ENCODE results near the gene ISG20.
"Not testable (repeated sequence)": the region's sequence is repeated elsewhere in the genome, so short reads cannot be mapped to it uniquely, and the experiment has no call there.

The ISG20 gene

DNA sequence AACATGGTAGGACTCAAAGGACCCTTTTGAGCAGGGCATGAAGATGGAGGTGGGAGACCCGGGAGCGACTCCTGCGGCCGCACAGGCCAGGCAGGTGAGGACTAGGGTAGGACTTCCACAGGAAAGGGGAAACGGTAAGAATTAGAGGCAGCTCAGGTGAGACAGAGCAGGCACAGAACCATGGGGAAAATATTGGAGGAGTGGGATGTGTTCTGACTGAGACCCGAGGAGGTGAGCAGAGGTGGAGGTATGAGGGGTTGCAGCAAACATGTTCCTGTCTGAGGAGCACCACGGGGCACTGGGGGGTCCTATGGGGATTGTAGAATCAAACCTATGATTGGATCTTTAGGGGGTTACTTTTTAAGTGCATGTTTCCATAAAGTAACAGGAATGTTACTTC, 1.4 kb upstream of the ISG20 start:
- no peak for DNase-seq

DNA sequence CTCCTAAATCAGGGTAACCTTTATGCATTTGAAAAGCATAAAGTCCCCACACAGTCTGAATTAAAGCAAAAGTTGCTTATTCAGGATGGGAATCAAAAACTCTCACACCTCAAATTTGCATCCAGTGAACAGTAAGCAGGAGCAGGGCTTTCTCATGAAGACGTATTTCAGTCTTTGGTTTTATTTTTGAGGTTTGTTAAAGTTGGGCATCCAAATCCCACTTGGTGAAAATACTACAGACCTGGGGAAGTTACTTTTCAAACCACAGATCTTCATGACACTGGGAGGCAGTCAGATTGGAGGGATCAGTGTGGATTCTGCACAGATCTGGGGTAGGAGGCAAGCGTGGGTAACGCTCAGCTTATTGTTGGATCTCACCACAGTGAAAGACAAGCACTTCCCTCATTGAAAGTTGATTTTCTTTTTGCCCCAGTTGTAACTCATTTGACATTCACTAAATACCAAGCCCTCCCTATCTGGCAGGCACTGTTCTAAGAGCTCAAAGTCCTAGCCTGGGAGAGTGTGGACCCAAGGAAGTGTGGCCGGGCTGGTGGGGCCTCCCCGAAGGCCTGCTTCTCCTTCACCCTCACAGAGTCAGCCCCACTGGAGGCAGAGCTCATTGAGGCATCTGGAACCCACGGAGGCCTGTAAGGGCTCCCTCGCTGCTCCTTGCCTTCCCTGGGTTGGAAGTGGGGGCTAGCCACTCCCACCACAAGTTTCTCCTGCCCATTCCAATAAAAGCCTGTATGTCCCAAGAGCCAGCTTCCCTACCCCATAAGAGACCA, 783 bp upstream of the ISG20 start:
- no peak for DNase-seq

DNA sequence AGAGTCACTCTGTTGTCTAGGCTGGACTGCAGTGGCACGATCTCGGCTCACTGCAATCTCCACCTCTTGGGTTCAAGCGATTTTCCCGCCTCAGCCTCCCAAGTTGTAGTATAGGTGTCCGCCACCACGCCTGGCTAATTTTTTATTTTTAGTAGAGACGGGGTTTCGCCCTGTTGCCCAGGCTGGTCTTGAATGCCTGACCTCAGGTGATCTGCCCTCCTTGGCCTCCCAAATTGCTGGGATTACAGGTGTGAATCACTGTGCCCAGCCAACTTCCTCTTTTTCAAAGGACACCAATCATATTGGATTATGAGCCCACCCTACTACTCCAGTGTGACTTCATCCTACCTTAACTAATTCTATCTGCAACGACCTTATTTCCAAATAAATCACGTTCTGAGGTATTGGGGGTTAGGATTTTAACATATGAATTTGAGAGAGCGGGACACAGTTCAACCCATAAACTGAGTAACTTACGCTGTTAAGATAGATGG, 3.2 kb downstream of the ISG20 start:
- no peak for DNase-seq

DNA sequence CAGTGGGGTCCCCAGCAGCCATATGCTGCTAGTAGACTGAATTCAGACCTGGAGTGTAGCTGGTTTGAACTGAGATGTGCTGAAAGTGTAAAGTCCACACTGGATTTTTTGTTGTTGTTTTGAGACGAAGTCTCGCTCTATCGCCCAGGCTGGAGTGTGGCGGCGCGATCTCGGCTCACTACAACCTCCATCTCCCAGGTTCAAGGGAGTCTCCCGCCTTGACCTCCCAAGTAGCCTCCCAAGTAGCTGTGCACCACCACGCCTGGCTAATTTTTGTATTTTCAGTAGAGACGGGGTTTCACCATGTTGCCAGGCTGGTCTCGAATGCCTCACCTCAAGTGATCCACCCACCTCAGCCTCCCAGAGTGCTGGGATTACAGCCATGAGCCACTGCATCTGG, 3.7 kb downstream of the ISG20 start:
- DNase-seq: not testable (repeated sequence)

GRCh38 chr15:88644741-88645140, 5.9 kb downstream of the ISG20 start:
- no peak for DNase-seq

DNA sequence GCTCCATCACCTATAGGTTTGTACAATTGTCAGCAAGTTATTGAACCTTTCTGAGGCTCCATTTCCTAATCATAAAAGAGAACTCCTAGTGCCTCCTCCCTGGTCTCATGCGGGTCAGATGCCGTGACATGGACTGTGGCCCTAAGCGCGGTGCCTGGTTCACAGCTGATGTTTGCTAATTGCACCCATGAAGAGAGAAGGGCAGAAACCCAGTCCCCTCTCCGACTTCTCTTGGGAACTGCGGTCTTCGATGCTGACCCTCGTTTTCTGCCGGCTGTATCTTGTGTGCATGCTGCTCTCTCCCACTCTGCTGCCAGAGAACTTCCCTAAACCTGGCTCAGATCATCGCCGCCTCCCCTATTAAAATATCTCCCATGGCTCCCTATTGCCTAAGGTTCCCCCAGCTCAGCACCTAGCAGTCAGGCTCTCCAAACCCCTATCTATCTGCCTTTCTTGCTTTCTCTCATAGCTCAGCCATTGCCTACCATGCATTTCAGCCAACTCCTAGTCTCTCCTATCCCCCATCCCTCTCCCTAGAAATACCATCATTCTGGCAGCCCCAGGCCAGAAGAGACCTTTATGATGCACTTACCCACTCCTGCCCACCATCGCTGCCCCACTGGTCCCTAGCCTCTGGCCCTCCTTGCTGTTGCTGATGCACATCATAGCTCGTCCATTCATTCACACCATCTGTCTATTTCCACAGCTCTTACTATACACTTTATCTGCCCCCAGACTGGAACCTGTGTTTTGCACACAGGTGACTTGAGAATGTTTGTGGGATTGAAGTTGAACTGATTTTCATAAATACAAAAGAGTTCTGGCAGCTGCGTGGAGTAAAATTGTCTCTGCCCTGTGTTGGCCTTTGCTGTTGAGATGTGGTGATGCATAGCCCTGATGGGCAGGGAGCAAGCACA, 6.6 kb downstream of the ISG20 start:
- no peak for DNase-seq

GRCh38 chr15:88646088-88646405, 7.2 kb downstream of the ISG20 start:
- DNase-seq: no peak

- no peak for DNase-seq
These were observed 8.1 kb downstream of the ISG20 start for GRCh38 chr15:88646951-88647350.

DNA sequence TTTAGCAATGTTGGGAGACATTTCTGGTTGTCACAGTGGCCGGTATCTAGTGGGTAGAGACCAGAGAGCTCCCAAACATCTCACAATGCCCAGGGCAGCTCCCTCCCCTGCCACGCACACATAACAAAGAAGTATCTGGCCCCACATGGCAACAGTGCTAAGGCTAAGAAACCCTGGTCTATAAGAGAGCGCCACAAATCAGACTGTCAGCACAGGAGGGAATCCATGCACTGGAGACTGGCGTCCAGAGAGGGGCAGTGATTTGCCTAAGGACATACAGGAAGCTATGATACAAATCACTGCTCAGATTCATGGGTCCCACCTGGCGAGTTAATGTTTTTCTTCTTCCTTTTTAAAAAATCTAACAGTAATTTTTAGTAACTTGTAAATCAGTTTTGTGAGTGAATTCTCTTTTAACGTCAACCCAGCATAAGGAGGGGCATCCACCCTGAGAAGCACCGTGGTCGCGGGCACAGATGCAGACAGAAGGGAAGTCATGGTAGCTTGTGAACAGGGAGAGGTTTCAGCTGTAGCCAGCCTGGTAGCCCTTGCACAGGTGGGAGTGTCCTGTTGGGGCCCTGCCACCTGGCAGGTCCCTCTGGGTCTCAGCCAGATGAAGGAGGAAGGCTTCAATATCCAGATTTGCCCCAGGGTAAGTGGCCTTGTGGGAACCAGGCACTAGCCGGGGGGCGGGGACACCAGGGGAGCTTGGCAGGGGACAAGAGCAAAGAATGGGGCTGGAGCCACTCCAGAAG, 8.7 kb downstream of the ISG20 start:
- no peak for DNase-seq

DNA sequence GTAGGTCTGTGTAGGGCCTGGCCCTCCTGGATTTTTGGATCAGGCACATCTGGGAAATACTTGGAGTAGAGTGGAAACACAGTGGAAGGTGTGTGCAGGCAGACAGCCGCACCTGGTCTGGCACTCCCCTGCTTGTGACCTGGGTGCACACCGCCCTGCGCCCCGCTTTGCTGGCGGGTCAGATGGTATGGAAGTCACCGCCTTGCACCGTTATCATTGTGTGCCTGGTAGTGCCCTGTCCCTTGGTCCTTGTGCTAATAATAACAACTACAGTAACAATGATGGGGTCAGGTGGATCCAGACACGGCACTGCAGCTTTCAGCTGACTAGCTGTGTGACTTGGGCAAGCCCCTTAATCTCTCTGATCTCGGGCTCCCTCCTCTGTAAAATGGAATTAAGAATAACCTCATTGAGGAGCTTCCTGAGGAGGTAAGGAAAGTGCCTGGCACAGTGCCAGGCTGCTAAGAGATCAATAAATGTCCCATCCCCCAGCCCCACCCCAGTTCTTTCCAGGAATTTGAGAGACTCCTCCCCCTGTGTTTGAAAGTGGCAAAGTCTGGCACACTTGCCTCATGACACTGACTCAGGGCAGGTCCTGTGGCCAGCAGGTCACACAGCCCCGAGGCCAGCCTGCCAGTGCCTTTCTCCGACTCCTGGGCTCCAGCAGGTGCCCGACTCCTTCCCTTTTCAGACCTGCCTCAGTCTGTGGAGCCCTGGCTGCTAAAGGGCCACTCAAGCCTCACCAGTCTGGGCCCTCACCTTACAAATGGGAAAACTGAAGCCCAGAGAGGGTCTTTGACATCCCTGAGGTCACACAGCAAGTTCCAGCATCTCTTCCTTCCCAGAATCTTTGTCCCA, 9.8 kb downstream of the ISG20 start:
- DNase-seq: no peak

- no peak for DNase-seq
These were observed 10.5 kb downstream of the ISG20 start for GRCh38 chr15:88649286-88649733.

- DNase-seq: no peak
These were observed 11.1 kb downstream of the ISG20 start for GRCh38 chr15:88649753-88650551.

- DNase-seq: no peak
These were observed 11.7 kb downstream of the ISG20 start for GRCh38 chr15:88650556-88650955.

- no peak for DNase-seq
These were observed 12.4 kb downstream of the ISG20 start for GRCh38 chr15:88651136-88651732.

DNA sequence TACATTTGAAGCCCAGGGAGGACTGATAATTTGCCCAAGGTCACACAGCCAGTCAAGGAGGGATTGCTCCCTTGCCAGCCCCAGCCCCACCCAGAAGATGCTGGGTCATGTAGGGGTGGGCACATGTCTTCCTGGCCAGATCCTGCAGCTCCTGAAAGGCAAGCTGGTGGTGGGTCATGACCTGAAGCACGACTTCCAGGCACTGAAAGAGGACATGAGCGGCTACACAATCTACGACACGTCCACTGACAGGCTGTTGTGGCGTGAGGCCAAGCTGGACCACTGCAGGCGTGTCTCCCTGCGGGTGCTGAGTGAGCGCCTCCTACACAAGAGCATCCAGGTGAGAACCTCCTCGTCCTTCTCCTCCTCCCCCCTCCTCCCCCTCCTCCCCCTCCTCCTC, 13.2 kb downstream of the ISG20 start:
- no peak for DNase-seq

DNA sequence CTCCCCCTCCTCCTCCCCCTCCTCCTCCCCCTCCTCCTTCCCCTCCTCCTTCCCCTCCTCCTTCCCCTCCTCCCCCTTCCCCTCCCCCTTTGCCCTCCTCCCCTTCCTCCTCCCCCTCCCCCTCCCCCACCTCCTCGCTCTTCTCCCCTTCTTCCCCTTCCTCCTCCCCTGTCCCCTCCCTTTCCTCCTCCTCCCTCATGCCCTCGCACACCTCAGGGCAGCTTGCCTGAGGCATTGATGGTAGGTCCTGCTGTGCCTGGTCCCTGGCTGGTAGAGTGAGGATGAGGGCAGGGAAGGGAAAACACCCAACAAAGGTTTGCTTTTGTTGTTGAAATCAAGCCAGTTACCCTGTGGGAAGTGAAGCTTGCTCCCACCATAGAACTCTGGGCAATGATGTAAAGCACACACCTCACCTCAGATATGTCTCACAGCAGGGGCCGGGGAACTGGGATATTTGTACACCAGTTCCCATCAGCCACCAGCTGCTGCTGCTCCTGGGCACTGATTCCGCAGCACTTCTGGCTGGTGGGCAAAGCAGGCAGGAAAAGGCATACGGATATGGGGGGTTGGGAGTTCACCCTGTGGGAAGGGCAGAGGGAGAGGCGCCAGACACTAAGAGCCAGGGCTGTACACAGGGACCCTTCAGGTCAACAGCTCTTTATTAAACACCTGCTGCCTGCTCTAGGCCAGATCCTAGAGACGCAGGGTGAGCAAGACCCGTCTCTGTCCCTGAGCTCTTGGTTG, 13.8 kb downstream of the ISG20 start:
- DNase-seq: no peak

DNA sequence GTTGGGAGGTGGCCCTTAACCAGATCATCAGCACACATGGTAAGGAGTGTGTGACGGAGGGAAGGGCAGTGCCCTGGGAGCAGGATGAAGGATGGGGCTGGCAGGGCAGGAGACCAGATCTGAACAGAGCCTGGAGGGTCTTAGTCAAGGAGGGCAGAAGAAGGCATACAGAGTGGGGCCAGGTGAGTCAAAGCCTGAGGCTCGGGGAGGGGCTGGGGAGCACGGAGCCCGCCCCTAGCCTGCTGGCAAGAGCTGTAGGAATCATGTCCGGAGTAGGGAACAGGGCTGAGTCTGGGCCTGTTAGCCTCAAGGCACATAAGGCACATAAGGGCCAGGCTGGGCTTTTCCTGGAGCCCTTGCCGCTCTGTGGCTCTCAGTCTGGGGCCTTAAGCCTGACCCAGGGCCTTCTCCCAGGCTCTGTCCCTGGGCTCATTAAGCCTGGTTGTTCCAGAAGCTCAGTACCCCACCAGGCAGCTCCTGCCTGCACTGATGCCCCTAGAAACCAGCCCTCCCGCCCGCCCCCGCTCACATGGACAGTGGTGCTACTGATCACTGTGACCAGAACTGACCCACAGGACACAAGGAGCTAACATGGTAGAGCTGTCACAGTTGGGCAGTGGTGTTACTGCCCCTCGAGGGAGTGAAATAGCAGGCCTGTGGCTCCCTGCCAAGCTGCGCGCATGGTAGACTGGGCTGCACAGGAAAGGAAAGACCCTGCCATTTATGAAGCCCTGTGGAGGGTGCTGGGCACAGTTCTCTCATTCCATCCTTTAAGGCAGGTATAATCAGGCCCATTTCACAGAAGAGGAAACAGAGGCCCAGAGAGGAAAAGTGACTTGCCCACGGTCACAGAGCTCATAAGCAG, 14.6 kb downstream of the ISG20 start:
- no peak for DNase-seq

- no peak for DNase-seq
These were observed 15.8 kb downstream of the ISG20 start for GRCh38 chr15:88654430-88655102.

Measured in NCI-H187 (cell line).